Loucy (cell line): ENCODE measurements around the gene CEBPB.

Experiments
- H2AFZ ChIP-seq: fragments of 200-600 bp; sonication (generic); 2 replicates; pipeline ENCODE4 v1.6.0; 2016; ENCODE audit warnings: antibody characterized with exemption, mild to moderate bottlenecking, low read length, moderate library complexity
- H3F3A ChIP-seq: fragments of 200-600 bp; 2 replicates; pipeline ENCODE4 v1.6.0; 2016; ENCODE audit warnings: antibody characterized with exemption, low read depth, mild to moderate bottlenecking
- H3K27me3 ChIP-seq: fragments of 200-600 bp; sonication (generic); 2 replicates; pipeline ENCODE4 v1.6.1; 2014; ENCODE audit warnings: low read length, mild to moderate bottlenecking; ENCODE audit not compliant: insufficient read depth, poor library complexity, severe bottlenecking
- H3K36me3 ChIP-seq: fragments of 200-600 bp; sonication (generic); 2 replicates; pipeline ENCODE4 v1.6.1; 2016; ENCODE audit warnings: low read length; ENCODE audit not compliant: insufficient read depth
- H3K4me1 ChIP-seq: fragments of 200-600 bp; sonication (generic); 2 replicates; pipeline ENCODE4 v1.5.1; 2014; ENCODE audit warnings: low read length, mild to moderate bottlenecking; ENCODE audit not compliant: insufficient read depth, poor library complexity, severe bottlenecking
- H3K4me2 ChIP-seq: fragments of 200-600 bp; sonication (generic); 2 replicates; pipeline ENCODE4 v1.6.0; 2014; ENCODE audit warnings: antibody characterized with exemption, low read length, low read depth, mild to moderate bottlenecking; ENCODE audit not compliant: poor library complexity, severe bottlenecking
- H3K4me3 ChIP-seq: fragments of 200-600 bp; sonication (generic); 2 replicates; pipeline ENCODE4 v1.5.1; 2014; ENCODE audit warnings: low read length, mild to moderate bottlenecking, mixed read lengths; ENCODE audit not compliant: poor library complexity, severe bottlenecking
- H3K79me2 ChIP-seq: fragments of 200-600 bp; sonication (generic); 2 replicates; pipeline ENCODE4 v1.6.1; 2014; ENCODE audit warnings: low read length; ENCODE audit not compliant: insufficient read depth
- H3K9ac ChIP-seq: fragments of 200-600 bp; sonication (generic); 2 replicates; pipeline ENCODE4 v1.6.0; 2014; ENCODE audit warnings: mild to moderate bottlenecking, low read depth, low read length, moderate library complexity; ENCODE audit not compliant: poor library complexity, severe bottlenecking
- H3K9me2 ChIP-seq: fragments of 200-600 bp; sonication (generic); replicated peaks from 2 replicates; pipeline ENCODE4 v1.6.1; 2016; ENCODE audit warnings: low read depth, low read length, mixed read lengths
- H3K9me3 ChIP-seq: fragments of 200-600 bp; sonication (generic); 2 replicates; pipeline ENCODE4 v1.6.1; 2014; ENCODE audit warnings: mild to moderate bottlenecking, antibody characterized with exemption, low read length, low read depth; ENCODE audit not compliant: insufficient read depth
- H4K20me1 ChIP-seq: fragments of 200-600 bp; sonication (generic); 2 replicates; pipeline ENCODE4 v1.6.0; 2014; ENCODE audit warnings: antibody characterized with exemption, low read length, mild to moderate bottlenecking; ENCODE audit not compliant: insufficient read depth, poor library complexity, severe bottlenecking
- EZH2phosphoT487 ChIP-seq: fragments of 200-600 bp; IDR thresholded peaks from 2 replicates; pipeline ENCODE4 v1.6.1; 2018; ENCODE audit warnings: antibody characterized with exemption, mild to moderate bottlenecking, moderate library complexity, borderline replicate concordance
- TF ChIP-seq, protein P1 (sequence below): fragments of 200-600 bp; sonication (generic); conservative IDR thresholded peaks from 2 replicates; pipeline ENCODE4 v1.5.1; 2014; ENCODE audit warnings: mild to moderate bottlenecking, antibody characterized with exemption, low read length

Gene CEBPB

GRCh38 chr20:50146214-50146613 lies 44.4 kb upstream of the CEBPB start:
- Histone ChIP-seq H3K9ac (peak overlapping the region; percentile 99), H3K4me1 (peaks cover 52% of the 10 kb centered on the region), H3K27me3 (no peaks in the 10 kb centered on the region), H3K4me3 (peak overlapping the region; percentile 88), H2AFZ (no peak overlapping the region), H3K36me3 (peaks cover 20% of the 10 kb centered on the region; the same call in 1 of the 2 replicates), H3F3A (no peaks in the 10 kb centered on the region), H4K20me1 (peaks cover 16% of the 10 kb centered on the region), H3K4me2 (peak overlapping the region; percentile 93), H3K9me2 (no peaks in the 10 kb centered on the region), H3K79me2 (peaks cover 85% of the 10 kb centered on the region), H3K9me3 (no peaks in the 10 kb centered on the region)
- TF ChIP-seq, protein P1, sequence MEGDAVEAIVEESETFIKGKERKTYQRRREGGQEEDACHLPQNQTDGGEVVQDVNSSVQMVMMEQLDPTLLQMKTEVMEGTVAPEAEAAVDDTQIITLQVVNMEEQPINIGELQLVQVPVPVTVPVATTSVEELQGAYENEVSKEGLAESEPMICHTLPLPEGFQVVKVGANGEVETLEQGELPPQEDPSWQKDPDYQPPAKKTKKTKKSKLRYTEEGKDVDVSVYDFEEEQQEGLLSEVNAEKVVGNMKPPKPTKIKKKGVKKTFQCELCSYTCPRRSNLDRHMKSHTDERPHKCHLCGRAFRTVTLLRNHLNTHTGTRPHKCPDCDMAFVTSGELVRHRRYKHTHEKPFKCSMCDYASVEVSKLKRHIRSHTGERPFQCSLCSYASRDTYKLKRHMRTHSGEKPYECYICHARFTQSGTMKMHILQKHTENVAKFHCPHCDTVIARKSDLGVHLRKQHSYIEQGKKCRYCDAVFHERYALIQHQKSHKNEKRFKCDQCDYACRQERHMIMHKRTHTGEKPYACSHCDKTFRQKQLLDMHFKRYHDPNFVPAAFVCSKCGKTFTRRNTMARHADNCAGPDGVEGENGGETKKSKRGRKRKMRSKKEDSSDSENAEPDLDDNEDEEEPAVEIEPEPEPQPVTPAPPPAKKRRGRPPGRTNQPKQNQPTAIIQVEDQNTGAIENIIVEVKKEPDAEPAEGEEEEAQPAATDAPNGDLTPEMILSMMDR, result no peak
- TF ChIP-seq EZH2phosphoT487, result no peak

GRCh38 chr20:50146732-50147662 lies 43.6 kb upstream of the CEBPB start:
- Histone ChIP-seq H3K36me3 (peaks cover 12% of the 10 kb centered on the region; the same call in 1 of the 2 replicates), H3K79me2 (peaks cover 87% of the 10 kb centered on the region), H3F3A (no peaks in the 10 kb centered on the region), H3K9me3 (no peaks in the 10 kb centered on the region), H4K20me1 (peaks cover 18% of the 10 kb centered on the region), H3K4me3 (peak overlapping the region; percentile 88), H3K27me3 (no peaks in the 10 kb centered on the region), H3K4me2 (peak overlapping the region; percentile 93), H3K9me2 (no peaks in the 10 kb centered on the region), H2AFZ (peak overlapping the region; percentile 10; the same call in 1 of the 2 replicates), H3K9ac (peak overlapping the region; percentile 99), H3K4me1 (peaks cover 58% of the 10 kb centered on the region)
- TF ChIP-seq, protein P1, result no peak
- TF ChIP-seq EZH2phosphoT487, result no peak

DNA sequence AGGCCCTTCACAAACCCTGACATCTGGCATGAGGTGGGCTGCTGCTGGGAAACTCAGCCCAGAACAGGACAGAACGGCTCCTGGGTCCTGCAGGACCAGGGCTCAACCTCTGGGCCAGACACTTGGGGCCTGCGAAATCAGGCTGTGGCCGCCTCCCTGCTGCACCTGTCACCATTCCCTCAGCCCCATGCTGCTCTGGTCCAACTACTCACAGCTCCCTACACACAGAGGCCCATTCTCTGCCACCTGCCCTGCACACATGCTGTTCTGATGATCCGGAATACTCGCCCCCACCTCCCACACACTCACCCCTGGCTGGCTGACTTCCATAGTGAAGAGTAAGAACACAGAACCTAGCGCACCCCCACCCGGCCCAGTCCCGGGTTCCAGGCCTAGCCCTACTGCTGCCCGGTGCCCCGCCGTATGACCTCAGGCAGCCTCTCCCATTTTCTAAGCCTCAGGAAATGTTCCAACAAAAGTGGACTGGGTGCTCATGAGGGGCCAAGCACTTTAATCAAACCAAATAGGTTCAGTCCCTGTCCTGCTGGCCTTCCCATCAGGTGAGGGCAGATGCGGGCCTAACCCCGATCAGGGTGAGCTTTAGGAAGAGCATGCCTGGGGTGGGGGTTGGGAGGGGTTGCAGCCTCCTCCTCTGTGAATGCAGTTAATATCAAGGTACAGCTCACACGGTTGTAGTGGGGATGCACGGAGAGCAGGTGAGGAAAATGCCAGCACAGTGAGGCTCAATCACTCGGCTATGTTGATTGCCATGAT lies 41.0 kb upstream of the CEBPB start:
- no peaks in the 10 kb centered on the region; the same call in 1 of the 2 replicates for H3K36me3 ChIP-seq
- H2AFZ ChIP-seq, result no peak overlapping the region
- H3K79me2 ChIP-seq, result peaks cover 84% of the 10 kb centered on the region
- TF ChIP-seq EZH2phosphoT487, result no peak
- TF ChIP-seq, protein P1, result no peak
- H3K4me1 ChIP-seq, result peaks cover 68% of the 10 kb centered on the region
- H3K27me3 ChIP-seq, result no peaks in the 10 kb centered on the region
- H3K9me2 ChIP-seq, result no peaks in the 10 kb centered on the region
- H4K20me1 ChIP-seq, result peaks cover 32% of the 10 kb centered on the region
- H3K4me2 ChIP-seq, result peak overlapping the region; percentile 93
- H3F3A ChIP-seq, result no peaks in the 10 kb centered on the region
- H3K4me3 ChIP-seq, result peak overlapping the region; percentile 46
- H3K9me3 ChIP-seq, result no peaks in the 10 kb centered on the region
- peak overlapping the region; percentile 99 for H3K9ac ChIP-seq
